Activated CD4-positive, CD25-positive, alpha-beta regulatory T cell treated with anti-CD3 and anti-CD28 coated beads, Interleukin-2, amount 50 U/mL, for 24 hours (primary cell): ENCODE data around the gene TRABD2B.

Experiments
- ATAC-seq, 2 donors: fragments of 150-1000 bp; cut with Tn5 transposase; one replicate each; pipeline ENCODE4 v1.10.0; 2021; ENCODE audit warnings: mild to moderate bottlenecking in 1 of 2, moderate library complexity in 1 of 2

The TRABD2B gene

DNA sequence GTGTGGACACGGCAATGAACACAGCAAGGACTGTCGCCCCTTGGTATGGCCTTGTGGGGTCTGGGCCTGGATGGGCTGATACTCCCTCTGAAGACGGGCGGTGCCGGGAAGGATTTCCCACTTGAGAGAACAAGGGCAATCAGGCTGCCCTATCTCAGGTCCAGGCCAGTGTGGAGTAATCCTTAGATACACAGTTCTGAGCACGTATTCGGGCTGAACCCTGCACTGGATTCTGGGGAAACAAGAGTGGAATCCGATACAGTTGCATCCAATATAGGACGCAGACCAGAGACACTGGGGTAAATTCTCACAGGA, 177.7 kb downstream of the TRABD2B start:
- no peak for ATAC-seq

DNA sequence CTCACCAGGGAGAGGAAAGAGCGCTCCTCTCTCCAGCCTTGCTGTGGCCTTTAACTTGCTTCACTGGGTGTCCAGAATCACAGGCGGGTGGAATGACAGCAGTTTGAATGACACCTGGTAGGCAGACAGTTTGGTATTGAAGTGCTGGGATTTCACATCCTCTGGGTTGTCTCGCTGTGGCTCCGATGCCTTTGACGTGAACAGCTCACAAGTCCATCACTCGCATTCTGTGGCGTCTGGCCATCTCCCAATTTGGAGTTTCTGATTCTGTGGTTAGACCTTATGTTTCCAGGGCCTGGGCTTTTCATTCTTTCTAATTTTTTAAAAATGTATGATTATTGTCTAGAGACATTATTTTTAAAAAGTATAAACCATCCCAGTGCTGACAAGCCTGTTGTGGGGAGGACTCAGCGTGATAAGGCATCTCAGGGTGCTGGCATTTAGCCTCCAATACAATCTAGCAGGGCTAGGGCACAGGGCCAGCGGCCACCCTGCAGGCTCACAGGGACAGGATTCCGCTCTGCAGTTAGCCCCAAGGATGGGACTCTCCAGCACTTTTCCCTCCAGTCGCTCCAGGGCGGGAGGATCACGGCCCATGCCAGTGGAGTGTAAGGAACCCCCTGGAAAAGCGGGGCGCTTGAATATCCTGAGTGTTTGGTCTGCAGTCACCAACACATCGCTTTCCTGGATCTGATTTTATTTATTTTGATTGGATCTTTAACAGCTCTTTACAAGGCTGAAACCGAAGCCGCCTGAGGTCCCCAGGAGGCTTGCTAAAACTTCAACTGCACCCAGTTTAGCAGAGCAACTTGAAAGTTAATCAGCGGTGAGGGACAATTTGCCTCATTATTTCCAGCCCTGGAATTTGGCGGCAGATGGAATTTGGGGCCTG, 178.3 kb downstream of the TRABD2B start:
- ATAC-seq: no peak

GRCh38 chr1:47817861-47818260, 179.3 kb downstream of the TRABD2B start:
- ATAC-seq: no peak

- no peak for ATAC-seq
These were observed 180.7 kb downstream of the TRABD2B start for GRCh38 chr1:47816325-47817071.

GRCh38 chr1:47814612-47815395, 182.4 kb downstream of the TRABD2B start:
- ATAC-seq: no peak

- no peak for ATAC-seq
These were observed 183.2 kb downstream of the TRABD2B start for GRCh38 chr1:47813970-47814369.

DNA sequence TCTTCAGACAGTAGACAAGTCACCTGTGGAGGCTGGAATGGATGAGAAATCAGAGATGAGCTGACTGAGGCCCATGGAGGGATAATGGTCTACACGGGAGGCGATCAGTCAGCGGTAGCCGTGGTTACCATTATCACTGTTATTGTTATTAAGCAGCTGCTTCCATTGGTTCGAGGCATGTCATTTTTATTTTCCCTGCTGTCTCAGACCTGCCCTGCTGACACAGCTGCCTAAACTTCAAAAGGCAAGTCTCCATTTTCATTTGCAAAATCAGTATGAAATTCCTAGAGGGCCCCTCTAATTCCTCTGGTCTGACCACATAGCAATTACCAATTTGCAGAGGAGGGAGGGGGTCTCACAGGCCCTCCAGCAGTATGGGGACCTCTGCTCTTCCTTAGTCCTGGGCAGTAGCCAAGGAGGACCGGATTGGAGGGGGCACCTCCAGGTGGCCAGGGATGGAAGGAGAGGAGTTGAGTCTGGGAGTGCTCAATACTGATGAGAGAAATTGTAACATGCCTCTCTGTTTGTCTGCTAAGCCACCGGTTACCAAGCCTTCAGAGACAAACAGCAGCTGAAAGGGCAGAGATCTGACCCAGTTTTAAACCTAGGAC, 184.2 kb downstream of the TRABD2B start:
- ATAC-seq: no peak

GRCh38 chr1:47810964-47811682, 186.1 kb downstream of the TRABD2B start:
- ATAC-seq: no peak

GRCh38 chr1:47809301-47810084, 187.7 kb downstream of the TRABD2B start:
- ATAC-seq: no peak

GRCh38 chr1:47808612-47809011, 188.6 kb downstream of the TRABD2B start:
- ATAC-seq: no peak

DNA sequence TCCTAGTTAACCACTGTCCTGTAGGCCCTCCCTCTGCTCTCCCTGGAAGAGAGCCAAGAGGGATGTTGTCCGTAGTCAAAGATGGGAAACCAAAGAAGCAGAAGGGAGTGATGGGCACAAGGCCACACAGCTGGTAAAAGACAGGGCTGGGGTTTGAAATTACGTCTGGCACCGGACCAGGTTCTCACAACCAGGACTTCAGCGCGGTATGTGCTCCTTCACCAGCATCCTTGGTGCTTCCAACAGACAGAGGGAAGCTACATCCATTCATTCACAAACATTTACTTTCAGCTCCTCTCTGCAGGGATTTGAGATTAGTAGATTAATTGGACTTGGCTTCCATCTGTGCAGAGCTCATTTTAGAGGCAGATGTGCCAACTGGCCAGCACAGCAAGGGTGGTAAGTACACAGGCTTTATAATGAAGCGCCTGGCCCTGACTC, 191.2 kb downstream of the TRABD2B start:
- no peak for ATAC-seq

DNA sequence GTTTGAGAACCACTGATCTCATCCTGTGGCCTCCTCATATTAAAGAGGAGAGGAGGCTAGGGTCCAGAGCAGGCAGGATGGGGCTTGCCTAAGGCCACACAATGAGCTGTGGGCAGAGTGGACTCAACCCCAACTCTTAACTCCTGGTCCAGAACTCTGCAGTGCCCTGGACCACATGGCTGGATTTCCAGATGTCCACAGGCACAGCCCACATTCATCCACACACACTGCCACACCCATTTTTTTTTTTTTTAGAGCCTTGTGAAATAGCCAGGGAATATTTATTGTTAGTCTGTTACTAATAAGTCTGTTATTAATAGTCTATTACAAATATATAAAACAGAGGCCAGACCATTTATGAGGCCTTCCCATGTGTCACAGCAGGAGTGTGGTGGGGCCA, 192.2 kb downstream of the TRABD2B start:
- ATAC-seq: no peak

GRCh38 chr1:47803815-47804501, 193.2 kb downstream of the TRABD2B start:
- no peak for ATAC-seq

DNA sequence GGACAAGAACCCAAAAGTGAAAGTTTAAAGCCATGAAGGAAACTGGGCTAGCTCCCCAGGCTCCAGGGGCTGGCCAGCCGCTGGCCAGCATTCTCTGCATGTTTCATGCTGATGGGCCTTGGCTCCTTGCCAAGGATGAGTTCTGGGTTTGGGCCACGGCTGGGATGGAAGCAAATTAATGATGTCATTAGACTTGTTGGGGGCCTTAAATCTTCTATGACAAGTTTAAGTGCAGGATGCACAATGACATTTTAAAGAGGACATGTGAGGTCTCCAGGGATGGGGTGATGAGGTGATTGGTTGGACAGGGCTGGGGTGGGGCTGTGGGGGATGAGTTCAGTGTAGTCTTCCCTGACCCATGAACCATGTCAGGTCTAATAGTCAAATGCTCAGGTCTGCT, 199.6 kb downstream of the TRABD2B start:
- ATAC-seq: no peak

DNA sequence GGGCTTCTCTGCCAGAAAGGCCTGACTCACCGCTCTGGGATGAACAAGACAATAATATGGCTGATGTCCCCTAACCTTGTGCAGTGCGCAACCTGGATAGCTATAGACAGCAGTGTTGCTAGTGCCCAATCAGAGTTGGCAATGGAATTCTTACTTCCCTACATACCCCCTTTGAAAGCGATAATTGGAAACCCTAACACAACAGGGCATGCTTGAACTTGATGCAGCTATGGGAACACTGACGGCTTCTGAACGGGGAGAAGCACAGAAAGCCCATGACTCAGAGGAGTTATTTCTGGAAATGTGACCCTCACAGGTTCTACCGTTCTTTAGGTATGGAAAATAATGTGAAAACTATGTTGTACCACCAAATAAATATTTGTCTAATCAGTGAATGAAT, 200.6 kb downstream of the TRABD2B start:
- no peak for ATAC-seq

DNA sequence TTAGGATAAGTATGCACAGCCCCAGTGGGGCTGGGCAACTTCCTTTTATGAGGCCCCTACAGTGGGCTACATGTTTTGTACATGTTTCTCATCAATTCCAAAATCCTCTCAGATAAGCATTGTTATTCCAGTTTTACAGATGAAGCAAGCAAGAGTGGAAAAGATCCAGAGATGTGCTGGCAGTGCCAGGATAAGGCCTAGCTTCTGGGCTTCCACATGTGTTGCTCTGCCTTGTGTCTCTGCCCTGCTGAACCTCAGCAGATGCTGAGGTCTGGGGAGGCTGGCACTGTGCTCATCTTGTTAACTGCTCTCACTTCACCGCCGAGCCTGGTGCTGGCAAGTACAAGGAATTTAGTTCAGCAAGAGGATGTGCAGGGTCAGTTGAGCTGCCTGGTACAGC, 202.1 kb downstream of the TRABD2B start:
- no peak for ATAC-seq

GRCh38 chr1:47794530-47794929, 202.7 kb downstream of the TRABD2B start:
- no peak for ATAC-seq

DNA sequence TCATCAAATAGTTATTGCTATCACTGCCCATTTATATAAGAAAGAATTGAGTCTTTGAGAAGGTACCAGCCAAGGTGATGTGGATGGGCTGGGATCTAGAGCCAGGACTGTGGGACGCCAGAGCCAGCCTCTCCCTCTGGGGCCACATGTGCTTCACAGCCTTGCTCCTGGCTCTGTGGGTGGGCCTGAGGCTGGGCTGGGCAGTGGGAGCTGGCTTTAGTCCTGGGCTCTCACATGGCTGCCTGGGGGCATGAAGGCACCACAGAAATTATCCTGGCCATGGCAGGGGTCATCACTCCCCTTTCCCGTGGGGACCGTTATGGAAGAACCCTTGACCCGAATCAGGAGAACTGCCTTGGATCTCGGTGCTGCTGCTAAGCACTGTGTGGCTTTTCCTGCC, 203.1 kb downstream of the TRABD2B start:
- no peak for ATAC-seq

DNA sequence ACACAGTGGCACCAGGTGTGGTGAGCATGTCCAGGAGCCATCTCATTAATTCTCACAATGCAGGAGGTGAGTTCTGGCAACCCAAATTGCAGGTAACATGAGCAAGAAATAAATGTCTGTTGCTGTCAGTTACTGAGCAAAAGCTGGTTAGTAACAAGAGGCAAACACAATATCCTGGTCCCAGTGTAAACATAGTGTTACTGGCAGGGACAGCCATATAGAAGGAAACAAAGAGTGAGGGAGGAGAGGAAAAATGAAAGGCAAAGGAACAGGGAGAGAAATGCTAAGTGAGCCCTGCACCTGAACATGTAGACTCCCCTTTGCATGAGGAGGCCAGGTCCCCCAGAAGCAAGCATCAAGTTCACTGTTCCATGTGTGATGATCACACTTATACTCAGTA, 203.6 kb downstream of the TRABD2B start:
- no peak for ATAC-seq

- no peak for ATAC-seq
These were observed 204.4 kb downstream of the TRABD2B start for GRCh38 chr1:47792779-47793178.
